Cardiac fibroblast (primary cell): ENCODE measurements around the gene BCL2L12.
A peak's percentile ranks its signal among the peaks of the same experiment; 100 is the strongest.

Source experiments
- DNase-seq, 2 donors: peaks; one replicate each; pipeline versions ENCODE4 v3.0.0 to v3.0.0-alpha.2; 2010; ENCODE audit warnings: low read depth in 2 of 2
- H3K4me3 ChIP-seq, 2 donors: replicated peaks in 1 of 2; 1 replicate in 1 of 2; 2 replicates in 1 of 2; pipeline ENCODE4 v1.5.1; 2011; ENCODE audit warnings: low read depth in 2 of 2, low read length in 2 of 2, mild to moderate bottlenecking in 2 of 2, moderate library complexity in 1 of 2
- CTCF ChIP-seq: IDR thresholded peaks from one replicate; pipeline ENCODE4 v1.5.1; 2011; ENCODE audit warnings: low read depth, mild to moderate bottlenecking, low read length, inconsistent platforms

Gene BCL2L12

GRCh38 chr19:49685845-49686332, 20.2 kb downstream of the BCL2L12 start:
- no peak for TF ChIP-seq CTCF
- no peak for DNase-seq
- no peak overlapping the region for H3K4me3 ChIP-seq

GRCh38 chr19:49686503-49687088, 20.9 kb downstream of the BCL2L12 start:
- DNase-seq = no peak
- no peak for TF ChIP-seq CTCF
- no peak overlapping the region for H3K4me3 ChIP-seq

- no peak for DNase-seq
- TF ChIP-seq CTCF = no peak
- H3K4me3 ChIP-seq = no peak overlapping the region
Observed at GRCh38 chr19:49687150-49687549, 21.4 kb downstream of the BCL2L12 start.

- no peak for TF ChIP-seq CTCF
- peak in 1 of 2 donors; percentile 51 for DNase-seq
- H3K4me3 ChIP-seq = no peak overlapping the region
Observed at GRCh38 chr19:49687566-49688316, 22.0 kb downstream of the BCL2L12 start.

- no peak overlapping the region for H3K4me3 ChIP-seq
- no peak for TF ChIP-seq CTCF
- no peak for DNase-seq
Observed at GRCh38 chr19:49688531-49689132, 22.9 kb downstream of the BCL2L12 start.

GRCh38 chr19:49689133-49690078, 23.7 kb downstream of the BCL2L12 start, which contains the start of gene ADM5:
Gene ADM5, plus strand, starts transcription at chr19:49689594. Its CDS starts 244 bp downstream, at chr19:49689838.
- peak; percentile 50 for TF ChIP-seq CTCF
- no peak for DNase-seq
- H3K4me3 ChIP-seq = peak within 1 kb of the TSS; percentile 47 to 53
